SK-N-SH treated with all-trans-retinoic acid at 6 μM for 48 hours (cell line): ENCODE data around the gene OST4.

Source experiments
- ATAC-seq: fragments of 200-7000 bp; cut with Tn5 transposase; 3 replicates; pipeline ENCODE4 v1.9.1; 2020; ENCODE audit warnings: mild to moderate bottlenecking, moderate library complexity
- ARNTL ChIP-seq: fragments of 450-650 bp; formaldehyde crosslinking; IDR thresholded peaks from 2 replicates; pipeline ENCODE4 v1.5.0; 2020; ENCODE audit warnings: low read depth, mild to moderate bottlenecking, moderate library complexity, borderline replicate concordance
- BACH2 ChIP-seq: fragments of 250-450 bp; sonication (Bioruptor Pico); IDR thresholded peaks from 2 replicates; pipeline ENCODE4 v1.9.0; 2021; ENCODE audit warnings: mild to moderate bottlenecking, borderline replicate concordance
- CSDC2 ChIP-seq: fragments of 250-450 bp; sonication (Bioruptor Pico); IDR thresholded peaks from 2 replicates; pipeline ENCODE4 v1.5.0; 2020; ENCODE audit warnings: mild to moderate bottlenecking, moderate library complexity
- ESRRG ChIP-seq: fragments of 250-450 bp; sonication (Bioruptor Pico); IDR thresholded peaks from 2 replicates; pipeline ENCODE4 v1.6.1; 2021; ENCODE audit warnings: mild to moderate bottlenecking
- GLIS3 ChIP-seq: fragments of 250-450 bp; sonication (Bioruptor Pico); IDR thresholded peaks from 2 replicates; pipeline ENCODE4 v1.5.0; 2020; ENCODE audit warnings: mild to moderate bottlenecking, moderate library complexity
- ISL1 ChIP-seq: fragments of 250-450 bp; sonication (Bioruptor Pico); IDR thresholded peaks from 2 replicates; pipeline ENCODE4 v2.1.2; 2022; ENCODE audit warnings: mild to moderate bottlenecking, moderate library complexity
- OSR1 ChIP-seq: fragments of 250-450 bp; sonication (Bioruptor Pico); IDR thresholded peaks from 2 replicates; pipeline ENCODE4 v1.8.0; 2022; ENCODE audit warnings: moderate library complexity, mild to moderate bottlenecking, inconsistent platforms
- PPARA ChIP-seq: fragments of 250-450 bp; sonication (Bioruptor Pico); IDR thresholded peaks from 2 replicates; pipeline ENCODE4 v1.5.0; 2020; ENCODE audit warnings: mild to moderate bottlenecking, borderline replicate concordance
- RARB ChIP-seq: fragments of 250-450 bp; sonication (Bioruptor Pico); IDR thresholded peaks from 2 replicates; pipeline ENCODE4 v1.8.0; 2021; ENCODE audit warnings: mild to moderate bottlenecking, moderate library complexity
- SNAI2 ChIP-seq: fragments of 250-450 bp; sonication (Bioruptor Pico); IDR thresholded peaks from 2 replicates; pipeline ENCODE4 v1.5.0; 2020; ENCODE audit warnings: mild to moderate bottlenecking, moderate library complexity
- TCF4 ChIP-seq: fragments of 250-450 bp; sonication (Bioruptor Pico); IDR thresholded peaks from 2 replicates; pipeline ENCODE4 v1.8.0; 2021; ENCODE audit warnings: mild to moderate bottlenecking, moderate library complexity, borderline replicate concordance
- TOX ChIP-seq: fragments of 250-450 bp; sonication (Bioruptor Pico); IDR thresholded peaks from 2 replicates; pipeline ENCODE4 v1.8.0; 2021; ENCODE audit warnings: mild to moderate bottlenecking, moderate library complexity, borderline replicate concordance
- ZC3H10 ChIP-seq: fragments of 250-450 bp; sonication (Bioruptor Pico); IDR thresholded peaks from 2 replicates; pipeline ENCODE4 v1.5.1; 2021; ENCODE audit warnings: mild to moderate bottlenecking, moderate library complexity
- ZFP3 ChIP-seq: fragments of 250-450 bp; sonication (Bioruptor Pico); IDR thresholded peaks from 2 replicates; pipeline ENCODE4 v1.5.0; 2020; ENCODE audit warnings: mild to moderate bottlenecking, moderate library complexity
- ZFP30 ChIP-seq: fragments of 450-650 bp; formaldehyde crosslinking; IDR thresholded peaks from 2 replicates; pipeline ENCODE4 v1.5.0; 2022; ENCODE audit warnings: mild to moderate bottlenecking, moderate library complexity
- ZNF565 ChIP-seq: fragments of 450-650 bp; formaldehyde crosslinking; conservative IDR thresholded peaks from 2 replicates; pipeline ENCODE4 v1.5.0; 2020; ENCODE audit warnings: low read depth, mild to moderate bottlenecking, moderate library complexity
- ZNF70 ChIP-seq: fragments of 450-650 bp; formaldehyde crosslinking; IDR thresholded peaks from 2 replicates; pipeline ENCODE4 v1.5.0; 2020; ENCODE audit warnings: mild to moderate bottlenecking, moderate library complexity
- ZNF8 ChIP-seq: fragments of 450-650 bp; formaldehyde crosslinking; IDR thresholded peaks from 2 replicates; pipeline ENCODE4 v1.5.0; 2020; ENCODE audit warnings: mild to moderate bottlenecking, moderate library complexity
- TF ChIP-seq, protein P1 (sequence below): fragments of 250-450 bp; sonication (Bioruptor Pico); IDR thresholded peaks from 2 replicates; pipeline ENCODE4 v1.8.0; 2021; ENCODE audit warnings: low read depth, mild to moderate bottlenecking, moderate library complexity, borderline replicate concordance
- TF ChIP-seq, protein P2 (sequence below): fragments of 250-450 bp; sonication (Bioruptor Pico); IDR thresholded peaks from 2 replicates; pipeline ENCODE4 v1.8.0; 2020; ENCODE audit warnings: mild to moderate bottlenecking, moderate library complexity, borderline replicate concordance
- TF ChIP-seq, protein P3 (sequence below): fragments of 250-450 bp; sonication (Bioruptor Pico); IDR thresholded peaks from 2 replicates; pipeline ENCODE4 v1.5.1; 2020; ENCODE audit warnings: low read depth, mild to moderate bottlenecking, moderate library complexity
- TF ChIP-seq, protein P4 (sequence below): fragments of 250-450 bp; sonication (Bioruptor Pico); IDR thresholded peaks from 2 replicates; pipeline ENCODE4 v1.5.1; 2021; ENCODE audit warnings: mild to moderate bottlenecking, moderate library complexity

The OST4 gene

DNA sequence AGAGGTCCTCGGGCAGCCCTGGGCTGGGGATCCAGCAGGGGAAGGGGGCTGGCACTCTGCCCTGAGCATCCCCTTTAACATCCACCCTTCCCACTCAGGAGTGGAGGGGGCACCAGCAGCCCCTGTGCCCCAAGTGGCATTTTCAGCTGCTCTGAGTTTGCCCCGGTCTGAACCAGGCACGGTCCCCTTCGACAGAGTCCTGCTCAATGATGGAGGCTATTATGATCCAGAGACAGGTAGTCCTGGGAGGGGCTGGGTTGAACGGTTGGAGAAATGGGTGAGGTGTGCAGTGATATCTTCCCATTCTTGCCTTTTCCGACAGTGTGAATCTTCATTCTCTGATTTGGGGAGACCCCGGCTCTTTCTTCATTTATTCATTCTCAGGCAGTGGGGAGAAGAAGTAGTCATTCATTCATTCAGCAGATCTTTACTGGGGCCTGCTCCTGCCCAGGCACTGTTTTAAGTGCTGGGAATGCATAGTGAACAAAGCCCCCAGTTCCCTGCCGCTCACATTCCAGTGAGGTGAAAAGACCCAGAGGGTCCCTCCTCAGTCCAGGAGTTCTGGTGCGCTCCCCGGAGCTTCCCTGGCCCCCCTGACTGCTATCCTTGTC is 13.7 kb upstream of the OST4 start:
- TF ChIP-seq ZFP30 (CRISPR knock-in tag) (no peak), ARNTL (no peak), TOX (CRISPR knock-in tag) (no peak), ESRRG (no peak), SNAI2 (no peak), ZFP3 (CRISPR knock-in tag) (no peak), ZNF565 (CRISPR knock-in tag) (no peak), BACH2 (CRISPR knock-in tag) (no peak), CSDC2 (CRISPR knock-in tag) (no peak), GLIS3 (no peak), PPARA (CRISPR knock-in tag) (no peak), ZNF70 (no peak)
- TF ChIP-seq, protein P1, sequence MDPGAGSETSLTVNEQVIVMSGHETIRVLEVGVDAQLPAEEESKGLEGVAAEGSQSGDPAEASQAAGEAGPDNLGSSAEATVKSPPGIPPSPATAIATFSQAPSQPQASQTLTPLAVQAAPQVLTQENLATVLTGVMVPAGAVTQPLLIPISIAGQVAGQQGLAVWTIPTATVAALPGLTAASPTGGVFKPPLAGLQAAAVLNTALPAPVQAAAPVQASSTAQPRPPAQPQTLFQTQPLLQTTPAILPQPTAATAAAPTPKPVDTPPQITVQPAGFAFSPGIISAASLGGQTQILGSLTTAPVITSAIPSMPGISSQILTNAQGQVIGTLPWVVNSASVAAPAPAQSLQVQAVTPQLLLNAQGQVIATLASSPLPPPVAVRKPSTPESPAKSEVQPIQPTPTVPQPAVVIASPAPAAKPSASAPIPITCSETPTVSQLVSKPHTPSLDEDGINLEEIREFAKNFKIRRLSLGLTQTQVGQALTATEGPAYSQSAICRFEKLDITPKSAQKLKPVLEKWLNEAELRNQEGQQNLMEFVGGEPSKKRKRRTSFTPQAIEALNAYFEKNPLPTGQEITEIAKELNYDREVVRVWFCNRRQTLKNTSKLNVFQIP (CRISPR knock-in tag), result no peak
- no peak for ATAC-seq

DNA sequence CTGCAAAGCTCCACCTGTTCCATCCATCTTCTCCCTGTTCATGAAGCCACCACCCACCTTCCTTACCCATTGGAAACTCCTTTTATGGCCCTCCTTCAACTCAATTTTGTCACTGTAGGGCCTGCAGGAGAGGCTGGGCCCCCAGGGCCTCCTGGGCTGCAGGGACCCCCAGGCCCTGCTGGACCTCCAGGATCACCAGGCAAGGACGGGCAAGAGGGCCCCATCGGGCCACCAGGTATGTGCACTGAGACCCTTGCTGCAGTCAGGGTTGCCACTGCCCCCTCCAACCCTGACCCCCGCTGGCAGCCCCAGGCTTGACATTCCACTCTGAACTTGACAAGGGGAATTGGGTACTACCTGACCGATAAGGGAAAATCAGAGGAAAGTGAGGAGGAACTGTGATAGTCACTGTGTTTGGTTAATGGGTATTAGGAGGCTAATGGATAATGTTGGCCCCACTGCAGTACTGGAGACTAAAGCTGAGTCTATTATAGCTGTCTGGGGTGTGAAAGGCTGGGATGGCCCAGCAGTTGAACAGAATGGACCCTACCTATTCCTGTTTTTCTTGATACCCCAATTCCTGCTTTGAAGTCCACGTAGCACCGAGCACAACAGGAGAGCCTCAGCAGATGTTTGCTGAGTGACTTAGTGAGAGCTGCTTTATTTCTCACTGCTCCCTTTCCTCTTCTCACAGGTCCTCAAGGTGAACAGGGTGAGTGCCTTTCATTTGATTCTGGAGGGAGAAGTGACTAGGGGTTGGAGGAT is 13.0 kb upstream of the OST4 start:
- TF ChIP-seq, protein P2, sequence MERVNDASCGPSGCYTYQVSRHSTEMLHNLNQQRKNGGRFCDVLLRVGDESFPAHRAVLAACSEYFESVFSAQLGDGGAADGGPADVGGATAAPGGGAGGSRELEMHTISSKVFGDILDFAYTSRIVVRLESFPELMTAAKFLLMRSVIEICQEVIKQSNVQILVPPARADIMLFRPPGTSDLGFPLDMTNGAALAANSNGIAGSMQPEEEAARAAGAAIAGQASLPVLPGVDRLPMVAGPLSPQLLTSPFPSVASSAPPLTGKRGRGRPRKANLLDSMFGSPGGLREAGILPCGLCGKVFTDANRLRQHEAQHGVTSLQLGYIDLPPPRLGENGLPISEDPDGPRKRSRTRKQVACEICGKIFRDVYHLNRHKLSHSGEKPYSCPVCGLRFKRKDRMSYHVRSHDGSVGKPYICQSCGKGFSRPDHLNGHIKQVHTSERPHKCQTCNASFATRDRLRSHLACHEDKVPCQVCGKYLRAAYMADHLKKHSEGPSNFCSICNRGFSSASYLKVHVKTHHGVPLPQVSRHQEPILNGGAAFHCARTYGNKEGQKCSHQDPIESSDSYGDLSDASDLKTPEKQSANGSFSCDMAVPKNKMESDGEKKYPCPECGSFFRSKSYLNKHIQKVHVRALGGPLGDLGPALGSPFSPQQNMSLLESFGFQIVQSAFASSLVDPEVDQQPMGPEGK (CRISPR knock-in tag), result no peak
- ATAC-seq, result no peak

DNA sequence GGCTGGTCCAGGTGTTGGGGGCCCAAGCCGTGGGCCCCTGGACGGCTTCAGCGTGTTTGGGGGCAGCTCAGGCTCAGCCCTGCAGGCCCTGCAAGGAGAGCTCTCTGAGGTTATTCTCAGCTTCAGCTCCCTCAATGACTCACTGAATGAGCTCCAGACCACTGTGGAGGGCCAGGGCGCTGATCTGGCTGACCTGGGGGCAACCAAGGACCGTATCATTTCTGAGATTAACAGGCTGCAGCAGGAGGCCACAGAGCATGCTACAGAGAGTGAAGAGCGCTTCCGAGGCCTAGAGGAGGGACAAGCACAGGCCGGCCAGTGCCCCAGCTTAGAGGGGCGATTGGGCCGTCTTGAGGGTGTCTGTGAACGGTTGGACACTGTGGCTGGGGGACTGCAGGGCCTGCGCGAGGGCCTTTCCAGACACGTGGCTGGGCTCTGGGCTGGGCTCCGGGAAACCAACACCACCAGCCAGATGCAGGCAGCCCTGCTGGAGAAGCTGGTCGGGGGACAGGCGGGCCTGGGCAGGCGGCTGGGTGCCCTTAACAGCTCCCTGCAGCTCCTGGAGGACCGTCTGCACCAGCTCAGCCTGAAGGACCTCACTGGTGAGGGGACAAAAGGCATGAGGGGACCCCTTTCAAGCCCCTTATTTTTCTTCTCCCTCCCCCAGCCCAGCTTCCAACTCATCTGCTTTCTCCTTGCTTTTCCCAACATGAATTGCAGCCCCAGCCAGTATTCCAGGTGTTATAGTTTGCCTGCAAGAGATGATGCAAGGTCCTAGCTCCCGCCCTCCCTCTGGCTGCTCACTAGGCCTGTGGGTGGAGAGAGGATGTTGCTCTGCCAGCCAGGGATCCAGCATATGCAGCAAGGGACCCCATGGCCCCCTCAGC is 12.2 kb upstream of the OST4 start:
- ATAC-seq, result no peak
- TF ChIP-seq SNAI2 (no peak), ISL1 (CRISPR knock-in tag) (no peak), CSDC2 (CRISPR knock-in tag) (no peak), ZNF8 (CRISPR knock-in tag) (no peak), PPARA (CRISPR knock-in tag) (no peak), RARB (CRISPR knock-in tag) (no peak), ZNF70 (no peak), ARNTL (no peak), TCF4 (CRISPR knock-in tag) (no peak), BACH2 (CRISPR knock-in tag) (no peak), ZC3H10 (CRISPR knock-in tag) (no peak), GLIS3 (no peak), ZFP30 (CRISPR knock-in tag) (no peak), OSR1 (CRISPR knock-in tag) (no peak), ZFP3 (CRISPR knock-in tag) (no peak), TOX (CRISPR knock-in tag) (no peak)
- TF ChIP-seq, protein P2 (CRISPR knock-in tag), result no peak
- TF ChIP-seq, protein P3, sequence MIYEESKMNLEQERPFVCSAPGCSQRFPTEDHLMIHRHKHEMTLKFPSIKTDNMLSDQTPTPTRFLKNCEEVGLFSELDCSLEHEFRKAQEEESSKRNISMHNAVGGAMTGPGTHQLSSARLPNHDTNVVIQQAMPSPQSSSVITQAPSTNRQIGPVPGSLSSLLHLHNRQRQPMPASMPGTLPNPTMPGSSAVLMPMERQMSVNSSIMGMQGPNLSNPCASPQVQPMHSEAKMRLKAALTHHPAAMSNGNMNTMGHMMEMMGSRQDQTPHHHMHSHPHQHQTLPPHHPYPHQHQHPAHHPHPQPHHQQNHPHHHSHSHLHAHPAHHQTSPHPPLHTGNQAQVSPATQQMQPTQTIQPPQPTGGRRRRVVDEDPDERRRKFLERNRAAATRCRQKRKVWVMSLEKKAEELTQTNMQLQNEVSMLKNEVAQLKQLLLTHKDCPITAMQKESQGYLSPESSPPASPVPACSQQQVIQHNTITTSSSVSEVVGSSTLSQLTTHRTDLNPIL, result no peak
- TF ChIP-seq, protein P4, sequence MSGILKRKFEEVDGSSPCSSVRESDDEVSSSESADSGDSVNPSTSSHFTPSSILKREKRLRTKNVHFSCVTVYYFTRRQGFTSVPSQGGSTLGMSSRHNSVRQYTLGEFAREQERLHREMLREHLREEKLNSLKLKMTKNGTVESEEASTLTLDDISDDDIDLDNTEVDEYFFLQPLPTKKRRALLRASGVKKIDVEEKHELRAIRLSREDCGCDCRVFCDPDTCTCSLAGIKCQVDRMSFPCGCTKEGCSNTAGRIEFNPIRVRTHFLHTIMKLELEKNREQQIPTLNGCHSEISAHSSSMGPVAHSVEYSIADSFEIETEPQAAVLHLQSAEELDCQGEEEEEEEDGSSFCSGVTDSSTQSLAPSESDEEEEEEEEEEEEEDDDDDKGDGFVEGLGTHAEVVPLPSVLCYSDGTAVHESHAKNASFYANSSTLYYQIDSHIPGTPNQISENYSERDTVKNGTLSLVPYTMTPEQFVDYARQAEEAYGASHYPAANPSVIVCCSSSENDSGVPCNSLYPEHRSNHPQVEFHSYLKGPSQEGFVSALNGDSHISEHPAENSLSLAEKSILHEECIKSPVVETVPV, result no peak
